ENCODE measurements around the gene PRKG1. TPM values are rescaled to one million over a fixed set of nuclear protein-coding genes. Genes with fewer than 3 reads are reported as not detected.

PRKG1 gene
- total RNA-seq, 1 experiment from 2014 or later, result 16.5 TPM

DNA sequence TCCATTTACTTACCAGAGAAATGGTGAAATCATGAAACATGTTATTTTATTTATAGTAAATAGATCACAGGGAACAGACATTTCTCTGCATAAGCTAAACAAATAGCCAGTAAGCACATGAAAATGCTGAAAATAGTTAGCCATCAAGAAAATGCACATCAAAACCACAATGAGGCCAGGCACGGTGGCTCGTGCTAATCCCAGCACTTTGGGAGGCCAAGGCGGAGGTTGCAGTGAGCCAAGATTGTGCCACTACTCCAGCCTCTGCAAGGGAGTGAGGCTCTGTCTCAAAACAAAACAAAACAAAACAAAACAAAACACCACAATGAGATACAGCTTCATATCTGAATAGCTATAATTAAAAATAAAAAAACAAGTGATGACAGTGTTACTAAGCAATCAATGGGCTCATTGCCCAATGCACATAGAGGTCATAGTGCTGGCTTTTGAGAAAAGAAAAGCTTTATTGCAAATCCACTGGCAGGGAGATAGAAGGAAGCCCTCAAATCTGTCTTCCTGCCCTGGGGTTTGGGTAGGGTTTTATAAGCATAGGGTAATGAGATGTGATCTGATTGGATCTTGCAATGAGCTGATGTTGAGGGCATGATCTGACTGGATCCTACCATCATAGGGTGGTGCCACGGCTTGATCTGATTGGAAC is 608.9 kb downstream of the PRKG1 start:
- CTCF ChIA-PET, result no interaction called here
- H3K27me3 Mint-ChIP-seq (ENCODE audit: low read depth), result no peaks in the 10 kb centered on the region
- TF ChIP-seq CBFB (CRISPR knock-in tag; IDR thresholded peaks at IDR 0.05; ENCODE audit: low read depth) (no peak), FOXP1 (CRISPR knock-in tag; IDR thresholded peaks at IDR 0.05; ENCODE audit: borderline replicate concordance) (no peak), KAT7 (CRISPR knock-in tag; IDR thresholded peaks at IDR 0.05; ENCODE audit: borderline replicate concordance) (no peak), NR2C2 (CRISPR knock-in tag; IDR thresholded peaks at IDR 0.05) (no peak), ZNF219 (CRISPR knock-in tag; IDR thresholded peaks at IDR 0.05; ENCODE audit: borderline replicate concordance) (no peak), OVOL2 (CRISPR knock-in tag; IDR thresholded peaks at IDR 0.05; ENCODE audit: borderline replicate concordance) (no peak), NFE2L1 (CRISPR knock-in tag; IDR thresholded peaks at IDR 0.05) (no peak), SOX15 (CRISPR knock-in tag; IDR thresholded peaks at IDR 0.05) (no peak), ZNF121 (CRISPR knock-in tag; IDR thresholded peaks at IDR 0.05) (no peak)
- TF ChIP-seq, protein P1, sequence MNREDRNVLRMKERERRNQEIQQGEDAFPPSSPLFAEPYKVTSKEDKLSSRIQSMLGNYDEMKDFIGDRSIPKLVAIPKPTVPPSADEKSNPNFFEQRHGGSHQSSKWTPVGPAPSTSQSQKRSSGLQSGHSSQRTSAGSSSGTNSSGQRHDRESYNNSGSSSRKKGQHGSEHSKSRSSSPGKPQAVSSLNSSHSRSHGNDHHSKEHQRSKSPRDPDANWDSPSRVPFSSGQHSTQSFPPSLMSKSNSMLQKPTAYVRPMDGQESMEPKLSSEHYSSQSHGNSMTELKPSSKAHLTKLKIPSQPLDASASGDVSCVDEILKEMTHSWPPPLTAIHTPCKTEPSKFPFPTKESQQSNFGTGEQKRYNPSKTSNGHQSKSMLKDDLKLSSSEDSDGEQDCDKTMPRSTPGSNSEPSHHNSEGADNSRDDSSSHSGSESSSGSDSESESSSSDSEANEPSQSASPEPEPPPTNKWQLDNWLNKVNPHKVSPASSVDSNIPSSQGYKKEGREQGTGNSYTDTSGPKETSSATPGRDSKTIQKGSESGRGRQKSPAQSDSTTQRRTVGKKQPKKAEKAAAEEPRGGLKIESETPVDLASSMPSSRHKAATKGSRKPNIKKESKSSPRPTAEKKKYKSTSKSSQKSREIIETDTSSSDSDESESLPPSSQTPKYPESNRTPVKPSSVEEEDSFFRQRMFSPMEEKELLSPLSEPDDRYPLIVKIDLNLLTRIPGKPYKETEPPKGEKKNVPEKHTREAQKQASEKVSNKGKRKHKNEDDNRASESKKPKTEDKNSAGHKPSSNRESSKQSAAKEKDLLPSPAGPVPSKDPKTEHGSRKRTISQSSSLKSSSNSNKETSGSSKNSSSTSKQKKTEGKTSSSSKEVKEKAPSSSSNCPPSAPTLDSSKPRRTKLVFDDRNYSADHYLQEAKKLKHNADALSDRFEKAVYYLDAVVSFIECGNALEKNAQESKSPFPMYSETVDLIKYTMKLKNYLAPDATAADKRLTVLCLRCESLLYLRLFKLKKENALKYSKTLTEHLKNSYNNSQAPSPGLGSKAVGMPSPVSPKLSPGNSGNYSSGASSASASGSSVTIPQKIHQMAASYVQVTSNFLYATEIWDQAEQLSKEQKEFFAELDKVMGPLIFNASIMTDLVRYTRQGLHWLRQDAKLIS (CRISPR knock-in tag; IDR thresholded peaks at IDR 0.05; ENCODE audit: borderline replicate concordance), result no peak
- TF ChIP-seq, protein P2, sequence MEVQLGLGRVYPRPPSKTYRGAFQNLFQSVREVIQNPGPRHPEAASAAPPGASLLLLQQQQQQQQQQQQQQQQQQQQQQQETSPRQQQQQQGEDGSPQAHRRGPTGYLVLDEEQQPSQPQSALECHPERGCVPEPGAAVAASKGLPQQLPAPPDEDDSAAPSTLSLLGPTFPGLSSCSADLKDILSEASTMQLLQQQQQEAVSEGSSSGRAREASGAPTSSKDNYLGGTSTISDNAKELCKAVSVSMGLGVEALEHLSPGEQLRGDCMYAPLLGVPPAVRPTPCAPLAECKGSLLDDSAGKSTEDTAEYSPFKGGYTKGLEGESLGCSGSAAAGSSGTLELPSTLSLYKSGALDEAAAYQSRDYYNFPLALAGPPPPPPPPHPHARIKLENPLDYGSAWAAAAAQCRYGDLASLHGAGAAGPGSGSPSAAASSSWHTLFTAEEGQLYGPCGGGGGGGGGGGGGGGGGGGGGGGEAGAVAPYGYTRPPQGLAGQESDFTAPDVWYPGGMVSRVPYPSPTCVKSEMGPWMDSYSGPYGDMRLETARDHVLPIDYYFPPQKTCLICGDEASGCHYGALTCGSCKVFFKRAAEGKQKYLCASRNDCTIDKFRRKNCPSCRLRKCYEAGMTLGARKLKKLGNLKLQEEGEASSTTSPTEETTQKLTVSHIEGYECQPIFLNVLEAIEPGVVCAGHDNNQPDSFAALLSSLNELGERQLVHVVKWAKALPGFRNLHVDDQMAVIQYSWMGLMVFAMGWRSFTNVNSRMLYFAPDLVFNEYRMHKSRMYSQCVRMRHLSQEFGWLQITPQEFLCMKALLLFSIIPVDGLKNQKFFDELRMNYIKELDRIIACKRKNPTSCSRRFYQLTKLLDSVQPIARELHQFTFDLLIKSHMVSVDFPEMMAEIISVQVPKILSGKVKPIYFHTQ (CRISPR knock-in tag; IDR thresholded peaks at IDR 0.05), result no peak
- TF ChIP-seq, protein P3, sequence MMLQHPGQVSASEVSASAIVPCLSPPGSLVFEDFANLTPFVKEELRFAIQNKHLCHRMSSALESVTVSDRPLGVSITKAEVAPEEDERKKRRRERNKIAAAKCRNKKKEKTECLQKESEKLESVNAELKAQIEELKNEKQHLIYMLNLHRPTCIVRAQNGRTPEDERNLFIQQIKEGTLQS (CRISPR knock-in tag; conservative IDR thresholded peaks at IDR 0.05), result no peak
- TF ChIP-seq, protein P4, sequence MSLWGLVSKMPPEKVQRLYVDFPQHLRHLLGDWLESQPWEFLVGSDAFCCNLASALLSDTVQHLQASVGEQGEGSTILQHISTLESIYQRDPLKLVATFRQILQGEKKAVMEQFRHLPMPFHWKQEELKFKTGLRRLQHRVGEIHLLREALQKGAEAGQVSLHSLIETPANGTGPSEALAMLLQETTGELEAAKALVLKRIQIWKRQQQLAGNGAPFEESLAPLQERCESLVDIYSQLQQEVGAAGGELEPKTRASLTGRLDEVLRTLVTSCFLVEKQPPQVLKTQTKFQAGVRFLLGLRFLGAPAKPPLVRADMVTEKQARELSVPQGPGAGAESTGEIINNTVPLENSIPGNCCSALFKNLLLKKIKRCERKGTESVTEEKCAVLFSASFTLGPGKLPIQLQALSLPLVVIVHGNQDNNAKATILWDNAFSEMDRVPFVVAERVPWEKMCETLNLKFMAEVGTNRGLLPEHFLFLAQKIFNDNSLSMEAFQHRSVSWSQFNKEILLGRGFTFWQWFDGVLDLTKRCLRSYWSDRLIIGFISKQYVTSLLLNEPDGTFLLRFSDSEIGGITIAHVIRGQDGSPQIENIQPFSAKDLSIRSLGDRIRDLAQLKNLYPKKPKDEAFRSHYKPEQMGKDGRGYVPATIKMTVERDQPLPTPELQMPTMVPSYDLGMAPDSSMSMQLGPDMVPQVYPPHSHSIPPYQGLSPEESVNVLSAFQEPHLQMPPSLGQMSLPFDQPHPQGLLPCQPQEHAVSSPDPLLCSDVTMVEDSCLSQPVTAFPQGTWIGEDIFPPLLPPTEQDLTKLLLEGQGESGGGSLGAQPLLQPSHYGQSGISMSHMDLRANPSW (CRISPR knock-in tag; conservative IDR thresholded peaks at IDR 0.05; ENCODE audit: low read depth), result no peak
- TF ChIP-seq, protein P5, sequence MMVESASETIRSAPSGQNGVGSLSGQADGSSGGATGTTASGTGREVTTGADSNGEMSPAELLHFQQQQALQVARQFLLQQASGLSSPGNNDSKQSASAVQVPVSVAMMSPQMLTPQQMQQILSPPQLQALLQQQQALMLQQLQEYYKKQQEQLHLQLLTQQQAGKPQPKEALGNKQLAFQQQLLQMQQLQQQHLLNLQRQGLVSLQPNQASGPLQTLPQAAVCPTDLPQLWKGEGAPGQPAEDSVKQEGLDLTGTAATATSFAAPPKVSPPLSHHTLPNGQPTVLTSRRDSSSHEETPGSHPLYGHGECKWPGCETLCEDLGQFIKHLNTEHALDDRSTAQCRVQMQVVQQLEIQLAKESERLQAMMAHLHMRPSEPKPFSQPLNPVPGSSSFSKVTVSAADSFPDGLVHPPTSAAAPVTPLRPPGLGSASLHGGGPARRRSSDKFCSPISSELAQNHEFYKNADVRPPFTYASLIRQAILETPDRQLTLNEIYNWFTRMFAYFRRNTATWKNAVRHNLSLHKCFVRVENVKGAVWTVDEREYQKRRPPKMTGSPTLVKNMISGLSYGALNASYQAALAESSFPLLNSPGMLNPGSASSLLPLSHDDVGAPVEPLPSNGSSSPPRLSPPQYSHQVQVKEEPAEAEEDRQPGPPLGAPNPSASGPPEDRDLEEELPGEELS (CRISPR knock-in tag; IDR thresholded peaks at IDR 0.05), result no peak
- peaks cover 12% of the 10 kb centered on the region for H3K4me1 Mint-ChIP-seq
- no peak for DNase-seq (ENCODE audit: low spot score)
- H3K9me3 Mint-ChIP-seq, result peaks cover 3% of the 10 kb centered on the region; the same call in 1 of the 2 replicates
- no peak overlapping the region for H3K4me3 Mint-ChIP-seq
- ATAC-seq, result peak; percentile 48; the same call in 1 of the 2 replicates
- no peak overlapping the region for H3K27ac Mint-ChIP-seq
- POLR2A ChIA-PET, result no interaction called here
- H3K36me3 Mint-ChIP-seq, result peaks cover 2% of the 10 kb centered on the region; the same call in 1 of the 2 replicates

Data from WTC11 (cell line).